DOHH2 (cell line): Measurements from ENCODE around the gene AHI1.

Source experiments
- H3F3A ChIP-seq: fragments of 200-600 bp; sonication (generic), shearing (Covaris generic); 2 replicates; pipeline ENCODE4 v1.6.0; 2016; ENCODE audit warnings: antibody characterized with exemption, mild to moderate bottlenecking; ENCODE audit not compliant: control insufficient read depth, insufficient read depth
- H3K27ac ChIP-seq: fragments of 200-600 bp; sonication (generic); 2 replicates; pipeline ENCODE4 v1.5.1; 2014; ENCODE audit warnings: low read depth, mild to moderate bottlenecking, low read length, moderate library complexity
- H3K27me3 ChIP-seq: fragments of 200-600 bp; sonication (generic); 2 replicates; pipeline ENCODE4 v1.6.1; 2014; ENCODE audit warnings: mild to moderate bottlenecking, low read length, mixed read lengths; ENCODE audit not compliant: control insufficient read depth
- H3K36me3 ChIP-seq: fragments of 200-600 bp; sonication (generic); 2 replicates; pipeline ENCODE4 v1.6.1; 2014; ENCODE audit warnings: mild to moderate bottlenecking, low read length, moderate library complexity, mixed read lengths; ENCODE audit not compliant: control insufficient read depth
- H3K4me1 ChIP-seq: fragments of 200-600 bp; sonication (generic); 2 replicates; pipeline ENCODE4 v1.6.1; 2014; ENCODE audit warnings: mild to moderate bottlenecking, low read length, mixed read lengths; ENCODE audit not compliant: control insufficient read depth
- H3K4me2 ChIP-seq: fragments of 200-600 bp; sonication (generic); 2 replicates; pipeline ENCODE4 v1.6.0; 2014; ENCODE audit warnings: mild to moderate bottlenecking, low read length, moderate library complexity
- H3K4me3 ChIP-seq: fragments of 200-600 bp; sonication (generic); 2 replicates; pipeline ENCODE4 v1.5.1; 2014; ENCODE audit warnings: mild to moderate bottlenecking, low read length, mixed read lengths
- H3K79me2 ChIP-seq: fragments of 200-600 bp; sonication (generic); 2 replicates; pipeline ENCODE4 v1.6.1; 2014; ENCODE audit warnings: mild to moderate bottlenecking, low read length, mixed read lengths; ENCODE audit not compliant: control insufficient read depth
- H3K9me2 ChIP-seq: fragments of 200-600 bp; sonication (generic); replicated peaks from 2 replicates; pipeline ENCODE4 v1.6.1; 2014; ENCODE audit warnings: mild to moderate bottlenecking, low read length, mixed read lengths; ENCODE audit not compliant: control insufficient read depth
- H3K9me3 ChIP-seq: fragments of 200-600 bp; sonication (generic); 2 replicates; pipeline ENCODE4 v1.6.1; 2014; ENCODE audit warnings: antibody characterized with exemption, low read length, mixed read lengths; ENCODE audit not compliant: control insufficient read depth, insufficient read depth
- H4K20me1 ChIP-seq: fragments of 200-600 bp; sonication (generic); 2 replicates; pipeline ENCODE4 v1.6.0; 2014; ENCODE audit warnings: low read depth, mild to moderate bottlenecking, antibody characterized with exemption, low read length, moderate library complexity; ENCODE audit not compliant: control insufficient read depth, insufficient read depth
- EZH2phosphoT487 ChIP-seq: fragments of 200-600 bp; sonication (generic); IDR thresholded peaks from 2 replicates; pipeline ENCODE4 v1.6.1; 2017; ENCODE audit warnings: borderline replicate concordance, mild to moderate bottlenecking, antibody characterized with exemption, low read length, moderate library complexity, mixed read lengths
- TF ChIP-seq, protein P1 (sequence below): fragments of 200-600 bp; sonication (generic); IDR thresholded peaks from one replicate; pipeline ENCODE4 v1.5.1; 2014; ENCODE audit warnings: antibody characterized with exemption, mild to moderate bottlenecking, low read depth, low read length; ENCODE audit not compliant: poor library complexity, severe bottlenecking

The AHI1 gene

GRCh38 chr6:135464634-135465033 lies 32.9 kb downstream of the AHI1 start:
- Histone ChIP-seq H3K27me3 (no peaks in the 10 kb centered on the region), H4K20me1 (no peaks in the 10 kb centered on the region), H3K9me2 (no peaks in the 10 kb centered on the region; the same call in 1 of the 2 replicates), H3K4me3 (peak overlapping the region; percentile 64), H3K36me3 (peaks cover 51% of the 10 kb centered on the region), H3K79me2 (peaks cover 10% of the 10 kb centered on the region; the same call in 1 of the 2 replicates), H3K27ac (peak overlapping the region; percentile 87), H3K4me2 (peak overlapping the region; percentile 77), H3K9me3 (no peaks in the 10 kb centered on the region), H3K4me1 (peaks cover 39% of the 10 kb centered on the region), H3F3A (peaks cover 13% of the 10 kb centered on the region)
- TF ChIP-seq, protein P1, sequence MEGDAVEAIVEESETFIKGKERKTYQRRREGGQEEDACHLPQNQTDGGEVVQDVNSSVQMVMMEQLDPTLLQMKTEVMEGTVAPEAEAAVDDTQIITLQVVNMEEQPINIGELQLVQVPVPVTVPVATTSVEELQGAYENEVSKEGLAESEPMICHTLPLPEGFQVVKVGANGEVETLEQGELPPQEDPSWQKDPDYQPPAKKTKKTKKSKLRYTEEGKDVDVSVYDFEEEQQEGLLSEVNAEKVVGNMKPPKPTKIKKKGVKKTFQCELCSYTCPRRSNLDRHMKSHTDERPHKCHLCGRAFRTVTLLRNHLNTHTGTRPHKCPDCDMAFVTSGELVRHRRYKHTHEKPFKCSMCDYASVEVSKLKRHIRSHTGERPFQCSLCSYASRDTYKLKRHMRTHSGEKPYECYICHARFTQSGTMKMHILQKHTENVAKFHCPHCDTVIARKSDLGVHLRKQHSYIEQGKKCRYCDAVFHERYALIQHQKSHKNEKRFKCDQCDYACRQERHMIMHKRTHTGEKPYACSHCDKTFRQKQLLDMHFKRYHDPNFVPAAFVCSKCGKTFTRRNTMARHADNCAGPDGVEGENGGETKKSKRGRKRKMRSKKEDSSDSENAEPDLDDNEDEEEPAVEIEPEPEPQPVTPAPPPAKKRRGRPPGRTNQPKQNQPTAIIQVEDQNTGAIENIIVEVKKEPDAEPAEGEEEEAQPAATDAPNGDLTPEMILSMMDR, result no peak
- TF ChIP-seq EZH2phosphoT487, result no peak

DNA sequence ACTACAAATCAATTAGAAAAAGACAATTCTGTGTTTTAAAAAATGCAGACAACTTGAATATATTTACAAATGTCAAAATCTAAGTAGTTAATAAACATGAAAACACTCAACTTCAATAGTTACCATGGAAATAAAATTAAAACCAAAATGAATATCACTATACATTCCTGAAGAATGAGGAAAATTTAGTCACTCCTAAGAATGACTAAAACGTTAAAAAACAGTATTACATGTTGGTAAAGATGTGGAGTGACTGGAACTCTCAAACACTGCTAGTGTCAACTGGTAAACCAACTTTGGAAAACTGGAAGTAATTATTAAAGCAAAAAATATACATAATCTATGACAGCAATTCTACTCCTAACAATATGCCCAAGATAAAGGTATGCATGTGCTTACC lies 36.3 kb downstream of the AHI1 start:
- Histone ChIP-seq H3K27ac (no peak overlapping the region), H3K79me2 (peaks cover 4% of the 10 kb centered on the region; the same call in 1 of the 2 replicates), H3K9me2 (no peaks in the 10 kb centered on the region; the same call in 1 of the 2 replicates), H3K36me3 (peaks cover 44% of the 10 kb centered on the region), H3K4me2 (no peak overlapping the region), H4K20me1 (no peaks in the 10 kb centered on the region), H3F3A (peaks cover 8% of the 10 kb centered on the region), H3K4me1 (peaks cover 22% of the 10 kb centered on the region), H3K4me3 (no peak overlapping the region), H3K27me3 (no peaks in the 10 kb centered on the region), H3K9me3 (no peaks in the 10 kb centered on the region)
- no peak for TF ChIP-seq EZH2phosphoT487
- TF ChIP-seq, protein P1, result no peak

GRCh38 chr6:135458051-135458450 lies 39.5 kb downstream of the AHI1 start:
- H3F3A ChIP-seq, result 0 out of 2 replicates have a peak, but pooled peaks cover 2% of the 10 kb centered on the region
- no peaks in the 10 kb centered on the region for H3K4me1 ChIP-seq
- H4K20me1 ChIP-seq, result no peaks in the 10 kb centered on the region
- H3K4me2 ChIP-seq, result no peak overlapping the region
- H3K4me3 ChIP-seq, result no peak overlapping the region
- no peaks in the 10 kb centered on the region for H3K9me2 ChIP-seq
- H3K9me3 ChIP-seq, result no peaks in the 10 kb centered on the region
- H3K36me3 ChIP-seq, result peaks cover 22% of the 10 kb centered on the region
- H3K79me2 ChIP-seq, result no peaks in the 10 kb centered on the region
- H3K27me3 ChIP-seq, result no peaks in the 10 kb centered on the region
- H3K27ac ChIP-seq, result no peak overlapping the region
- no peak for TF ChIP-seq EZH2phosphoT487
- TF ChIP-seq, protein P1, result no peak
